HG02610 (cell line): ENCODE data around the gene EEIG2.

Source experiments
- ATAC-seq: cut with Tn5 transposase; IDR thresholded peaks from one replicate; pipeline ENCODE4 v1.9.1; 2021; ENCODE audit warnings: mild to moderate bottlenecking, moderate library complexity; ENCODE audit not compliant: unreplicated experiment

Gene EEIG2

DNA sequence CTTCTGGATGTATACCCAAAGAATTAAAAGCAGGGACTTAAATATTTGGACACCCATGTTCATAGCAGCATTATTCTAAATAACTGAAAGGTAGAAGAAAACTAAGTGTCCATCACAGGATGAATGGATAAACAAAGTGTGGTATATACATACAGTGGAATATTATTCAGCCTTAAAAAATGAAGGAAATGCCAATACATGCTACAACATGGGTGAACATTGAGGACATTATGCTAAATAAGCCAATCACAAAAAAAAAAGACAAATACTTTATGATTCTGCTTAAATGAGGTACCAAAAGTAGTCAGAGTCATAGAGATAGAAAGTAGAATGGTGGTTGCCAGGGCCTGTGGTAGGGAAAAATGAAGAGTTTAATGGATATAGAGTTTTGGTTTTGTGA is 14.1 kb downstream of the EEIG2 start:
- no peak for ATAC-seq

- no peak for ATAC-seq
Measured at GRCh38 chr1:108575375-108575774, 15.5 kb downstream of the EEIG2 start.

DNA sequence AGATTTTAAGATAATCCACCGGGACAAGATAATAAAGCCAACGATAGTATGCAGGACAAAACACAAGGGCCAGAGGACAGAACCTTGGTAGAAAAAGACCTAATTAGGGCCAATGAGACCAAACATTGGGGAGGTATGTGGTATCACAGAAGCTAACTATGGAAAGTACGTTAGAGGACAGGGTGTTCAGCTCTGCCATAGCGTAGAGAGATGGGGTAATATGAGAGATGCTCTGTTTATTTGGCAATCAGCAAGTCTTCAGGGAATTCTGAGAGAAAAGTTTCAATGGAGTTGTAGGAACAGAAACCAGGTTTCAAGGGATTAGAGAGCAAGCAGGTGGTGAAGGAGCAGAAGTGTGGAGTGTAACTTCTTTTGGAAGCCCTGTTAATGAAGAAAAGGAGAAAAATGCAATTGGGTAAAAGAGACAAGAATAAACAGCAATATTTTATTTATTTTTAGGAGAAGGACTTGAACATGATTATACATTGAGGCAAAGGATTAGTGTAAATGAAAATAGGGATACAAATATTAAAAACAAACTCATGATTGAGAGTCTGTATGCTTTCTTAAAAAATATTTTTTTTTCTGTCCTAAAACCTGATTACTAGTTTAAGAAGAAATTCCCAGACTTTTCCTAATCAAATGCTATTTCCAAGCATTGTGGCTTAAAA is 24.0 kb downstream of the EEIG2 start:
- ATAC-seq: no peak

- ATAC-seq: no peak
Measured at GRCh38 chr1:108584428-108584856, 24.5 kb downstream of the EEIG2 start.

DNA sequence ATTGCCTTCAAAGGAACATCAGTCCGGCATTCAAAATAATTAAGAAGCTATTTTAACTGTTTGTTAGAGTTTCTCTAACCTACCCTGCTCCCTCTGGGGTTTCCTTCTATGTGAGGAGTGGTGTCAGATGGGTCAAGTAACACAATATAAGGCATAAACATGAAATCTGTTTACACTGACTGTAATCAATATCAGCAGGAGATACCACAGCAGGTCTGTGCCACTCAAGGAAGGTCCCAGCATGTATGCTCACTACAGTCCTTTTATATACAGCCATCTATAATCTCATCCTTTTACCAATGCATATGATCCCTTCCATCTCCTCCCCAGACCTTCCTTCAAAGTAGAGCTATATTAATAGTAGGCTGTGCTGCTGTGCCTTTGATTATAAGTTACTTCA is 25.4 kb downstream of the EEIG2 start:
- ATAC-seq: no peak

DNA sequence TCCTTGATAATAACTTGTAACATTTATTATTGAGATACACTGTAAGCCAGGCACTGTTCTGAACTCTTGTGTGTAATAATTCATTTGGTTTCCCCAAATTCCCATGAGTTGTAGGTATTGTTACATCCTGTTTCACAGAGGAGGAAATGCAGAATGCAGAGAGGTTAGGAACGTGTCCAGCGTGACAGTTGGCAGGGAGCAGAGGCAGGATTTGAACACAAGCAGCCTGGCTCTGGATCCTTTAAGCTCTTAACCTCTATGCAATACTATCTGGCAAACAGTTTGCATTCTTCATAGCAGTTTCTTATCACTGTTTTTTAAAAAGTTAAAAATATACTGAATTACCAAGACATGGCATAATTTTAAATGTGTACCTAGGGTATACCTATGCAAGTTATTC is 30.5 kb downstream of the EEIG2 start:
- ATAC-seq: no peak

GRCh38 chr1:108590957-108591356 is 31.1 kb downstream of the EEIG2 start:
- no peak for ATAC-seq

- ATAC-seq: no peak
Measured at GRCh38 chr1:108591466-108591865, 31.6 kb downstream of the EEIG2 start.

- ATAC-seq: peak; percentile 40
Measured at GRCh38 chr1:108592030-108592759, 32.3 kb downstream of the EEIG2 start.

GRCh38 chr1:108593448-108593847 is 33.5 kb downstream of the EEIG2 start:
- no peak for ATAC-seq

DNA sequence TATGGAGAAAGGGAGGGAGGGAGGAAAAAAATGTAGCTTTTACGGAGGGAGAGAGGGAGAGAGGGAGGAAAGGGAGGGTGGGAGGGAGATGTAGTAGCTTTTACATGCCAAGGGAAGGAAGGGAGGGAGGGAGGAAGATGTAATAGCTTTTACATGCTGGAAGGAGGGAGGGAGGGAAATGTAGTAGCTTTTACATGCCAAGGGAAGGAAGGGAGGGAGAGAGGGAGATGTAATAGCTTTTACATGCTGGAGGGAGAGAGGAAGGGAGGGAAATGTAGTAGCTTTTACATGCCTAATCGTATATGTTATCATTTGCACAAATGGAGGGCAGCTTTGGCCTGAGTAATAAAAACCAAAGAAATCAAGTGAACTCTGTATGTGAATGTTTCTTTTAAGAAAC is 35.6 kb downstream of the EEIG2 start:
- no peak for ATAC-seq

GRCh38 chr1:108597041-108597440 is 37.1 kb downstream of the EEIG2 start:
- ATAC-seq: no peak

DNA sequence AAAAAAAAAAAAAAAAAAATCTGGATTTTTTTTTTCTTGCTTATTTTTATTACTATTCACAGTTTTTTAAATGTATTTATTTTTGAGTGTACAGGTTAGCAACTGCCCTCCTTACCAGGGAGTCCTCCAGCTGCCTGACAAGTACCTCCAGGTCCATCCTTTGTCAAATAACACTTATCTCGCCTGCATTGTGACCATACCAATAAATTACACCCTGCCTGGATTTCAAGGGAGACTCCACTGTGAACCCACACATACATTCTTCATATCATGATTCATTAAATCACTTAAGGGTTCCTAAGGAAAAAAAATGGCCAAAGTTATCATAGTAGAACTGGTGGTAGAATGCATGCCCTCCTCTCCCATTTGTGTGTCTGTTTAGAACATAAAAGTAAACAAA is 38.4 kb downstream of the EEIG2 start:
- no peak for ATAC-seq

- no peak for ATAC-seq
Measured at GRCh38 chr1:108600504-108600903, 40.6 kb downstream of the EEIG2 start.

DNA sequence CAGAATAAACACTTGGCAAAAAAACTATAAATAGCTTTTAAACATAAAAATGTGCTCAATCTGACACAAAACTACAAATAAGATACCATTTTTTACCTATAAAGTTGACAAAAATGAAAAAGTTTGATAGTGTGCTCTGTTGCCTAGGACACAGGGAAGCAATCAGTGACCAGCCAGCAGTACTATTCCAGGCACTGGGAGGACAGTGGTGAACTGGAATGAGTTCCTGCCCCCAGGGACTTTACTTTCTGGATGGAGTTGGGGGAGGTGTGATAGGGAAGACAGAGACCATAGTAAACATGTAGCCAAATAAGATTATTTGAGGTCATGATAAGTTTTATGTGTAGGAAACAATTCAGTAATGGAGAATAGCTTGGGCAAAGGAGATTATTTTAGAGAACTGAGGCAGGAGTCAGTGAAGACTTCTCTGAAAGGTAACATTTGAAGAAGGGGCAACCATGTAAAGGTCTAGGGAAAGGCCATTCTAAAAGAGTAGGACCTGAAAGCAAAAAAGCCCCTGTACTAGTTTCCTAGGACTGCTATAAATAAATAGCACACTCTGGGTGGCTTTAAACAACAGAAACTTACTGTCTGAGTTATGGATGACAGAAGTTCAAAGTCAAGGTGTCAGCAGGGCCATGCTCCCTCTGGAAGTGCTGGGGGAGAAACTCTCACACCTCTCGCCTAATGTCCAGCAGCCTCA is 42.0 kb downstream of the EEIG2 start:
- ATAC-seq: no peak

GRCh38 chr1:108605633-108606032 is 45.7 kb downstream of the EEIG2 start:
- ATAC-seq: no peak

DNA sequence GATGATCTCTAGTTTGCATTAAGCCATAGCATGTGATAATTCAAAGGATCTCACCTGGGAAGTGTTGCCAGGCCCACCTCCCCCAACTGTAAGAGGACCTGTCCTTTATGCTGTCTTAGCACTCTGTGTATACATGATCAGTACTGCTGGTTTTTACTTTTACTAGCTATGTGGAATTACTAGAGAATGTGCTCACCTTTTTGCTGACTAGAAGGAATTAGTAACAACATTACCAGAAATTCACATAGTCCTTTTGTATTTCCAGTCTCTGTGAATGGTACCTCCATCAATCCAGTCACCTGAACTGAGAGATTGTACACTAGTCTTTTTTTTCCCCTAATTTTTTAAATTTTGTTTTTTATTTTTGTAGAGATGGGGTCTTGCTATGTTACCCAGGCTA is 46.6 kb downstream of the EEIG2 start:
- ATAC-seq: no peak

GRCh38 chr1:108609483-108610049 is 49.7 kb downstream of the EEIG2 start:
- no peak for ATAC-seq
